GM23338 (cell line): ENCODE measurements around the gene AKAP1. TPM values are rescaled to one million over a fixed set of nuclear protein-coding genes. Genes with fewer than 3 reads are reported as not detected.

Experiments
- ATAC-seq: fragments of 200-7000 bp; cut with Tn5 transposase; 3 replicates; pipeline ENCODE4 v1.9.1; 2020
- DNase-seq: peaks from one replicate; pipeline ENCODE4 v3.0.0-alpha.2; 2015; ENCODE audit warnings: low spot score
- H2AFZ ChIP-seq: fragments of 200-600 bp; sonication (generic); 2 replicates; pipeline ENCODE4 v1.8.0; 2016; ENCODE audit warnings: antibody characterized with exemption, mild to moderate bottlenecking, moderate library complexity
- H3F3A ChIP-seq: fragments of 200-600 bp; sonication (generic); replicated peaks from 2 replicates; pipeline ENCODE4 v1.8.0; 2017; ENCODE audit warnings: antibody characterized with exemption, mixed run types, low read depth
- H3K27ac ChIP-seq: fragments of 200-600 bp; sonication (generic); 2 replicates; pipeline ENCODE4 v1.6.1; 2016; ENCODE audit warnings: low read depth
- H3K27me3 ChIP-seq: fragments of 200-600 bp; sonication (generic); 2 replicates; pipeline ENCODE4 v1.8.0; 2016; ENCODE audit warnings: mild to moderate bottlenecking, mixed run types, moderate library complexity; ENCODE audit not compliant: insufficient read depth
- H3K36me3 ChIP-seq: fragments of 200-600 bp; sonication (generic); 2 replicates; pipeline ENCODE4 v1.8.0; 2016; ENCODE audit warnings: mild to moderate bottlenecking; ENCODE audit not compliant: insufficient read depth
- H3K4me1 ChIP-seq: fragments of 200-600 bp; sonication (generic); 2 replicates; pipeline ENCODE4 v1.8.0; 2016; ENCODE audit warnings: mild to moderate bottlenecking, moderate library complexity; ENCODE audit not compliant: insufficient read depth
- H3K4me2 ChIP-seq: fragments of 200-600 bp; sonication (generic); 2 replicates; pipeline ENCODE4 v1.7.1; 2017; ENCODE audit warnings: mixed run types
- H3K4me3 ChIP-seq: fragments of 200-600 bp; sonication (generic); 2 replicates; pipeline ENCODE4 v1.6.1; 2016; ENCODE audit warnings: mixed run types
- H3K79me2 ChIP-seq: fragments of 200-600 bp; sonication (generic); replicated peaks from 2 replicates; pipeline ENCODE4 v1.8.0; 2017; ENCODE audit warnings: mild to moderate bottlenecking; ENCODE audit not compliant: insufficient read depth
- H3K9me2 ChIP-seq: fragments of 200-600 bp; sonication (generic); 2 replicates; pipeline ENCODE4 v1.8.0; 2017; ENCODE audit not compliant: insufficient read depth
- H4K20me1 ChIP-seq: fragments of 200-600 bp; sonication (generic); replicated peaks from 2 replicates; pipeline ENCODE4 v1.8.0; 2017; ENCODE audit warnings: mild to moderate bottlenecking; ENCODE audit not compliant: insufficient read depth
- H3K27ac Mint-ChIP-seq: 2 replicates; pipeline ENCODE4 v1.8.0; 2020; ENCODE audit warnings: inconsistent platforms, mild to moderate bottlenecking, moderate library complexity, mixed read lengths
- H3K27me3 Mint-ChIP-seq: 3 replicates; pipeline ENCODE4 v1.8.0; 2022; ENCODE audit warnings: low read depth, mild to moderate bottlenecking, moderate library complexity, mixed read lengths, inconsistent platforms; ENCODE audit not compliant: insufficient read depth, poor library complexity
- H3K36me3 Mint-ChIP-seq: 3 replicates; pipeline ENCODE4 v1.8.0; 2021; ENCODE audit warnings: low read depth, mild to moderate bottlenecking, inconsistent platforms, moderate library complexity, mixed read lengths
- H3K4me1 Mint-ChIP-seq: 3 replicates; pipeline ENCODE4 v1.8.0; 2020; ENCODE audit warnings: mild to moderate bottlenecking, inconsistent platforms, mixed read lengths
- H3K4me3 Mint-ChIP-seq: 3 replicates; pipeline ENCODE4 v1.8.0; 2021; ENCODE audit warnings: moderate library complexity, mild to moderate bottlenecking, inconsistent platforms, mixed read lengths
- H3K9me3 Mint-ChIP-seq: 3 replicates; pipeline ENCODE4 v1.8.0; 2020; ENCODE audit warnings: moderate library complexity, mild to moderate bottlenecking, inconsistent platforms, mixed read lengths
- CREB1 ChIP-seq: fragments of 250-450 bp; sonication (Bioruptor Pico); IDR thresholded peaks from 2 replicates; pipeline ENCODE4 v1.5.0; 2020; ENCODE audit warnings: low read depth, mild to moderate bottlenecking, moderate library complexity
- CTCF ChIP-seq, 2 experiments: fragments of 200-600 bp in 1 of 2; sonication (generic) in 1 of 2; conservative IDR thresholded peaks; 2 replicates each; pipeline versions ENCODE4 v1.5.1 to v1.6.1; 2016 to 2017; ENCODE audit warnings: antibody characterized with exemption in 2 of 2, low read depth in 2 of 2, mild to moderate bottlenecking in 2 of 2, moderate library complexity in 1 of 2
- EZH2 ChIP-seq: fragments of 200-600 bp; sonication (generic); IDR thresholded peaks from one replicate; pipeline ENCODE4 v1.8.0; 2017; ENCODE audit warnings: antibody characterized with exemption, mild to moderate bottlenecking, low read depth; ENCODE audit not compliant: unreplicated experiment
- NANOG ChIP-seq: IDR thresholded peaks from 2 replicates; pipeline ENCODE4 v1.6.1; 2016; ENCODE audit warnings: antibody characterized with exemption, borderline replicate concordance
- REST ChIP-seq: IDR thresholded peaks from one replicate; pipeline ENCODE4 v1.6.1; 2018; ENCODE audit warnings: antibody characterized with exemption; ENCODE audit not compliant: unreplicated experiment
- STAT1 ChIP-seq: IDR thresholded peaks from one replicate; pipeline ENCODE4 v1.6.1; 2016; ENCODE audit warnings: antibody characterized with exemption; ENCODE audit not compliant: unreplicated experiment
- ZNF114 ChIP-seq: fragments of 250-450 bp; sonication (Bioruptor Pico); IDR thresholded peaks from 2 replicates; pipeline ENCODE4 v1.5.0; 2020; ENCODE audit warnings: mild to moderate bottlenecking, moderate library complexity
- ZNF331 ChIP-seq: fragments of 250-450 bp; sonication (Bioruptor Pico); IDR thresholded peaks from 2 replicates; pipeline ENCODE4 v1.5.0; 2020; ENCODE audit warnings: low read depth, mild to moderate bottlenecking, moderate library complexity
- ZNF462 ChIP-seq: fragments of 250-450 bp; sonication (Bioruptor Pico); IDR thresholded peaks from 2 replicates; pipeline ENCODE4 v1.5.0; 2020; ENCODE audit warnings: mild to moderate bottlenecking, moderate library complexity
- polyA plus RNA-seq: library from polyadenylated mRNA; unstranded; fragments of >200 nt; fragmentation: Nextera tagmentation; extraction: Ambion mirVana; gene quantifications from 2 replicates; pipeline ENCODE4 v1.2.1, GENCODE V29; 2016
- total RNA-seq: library from RNA; depleted of rRNA; stranded (reverse); fragments of >200 nt; shearing (Covaris generic); gene quantifications from 2 replicates; pipeline ENCODE4 v1.2.3, GENCODE V29; 2014

Gene AKAP1
- total and polyA plus RNA-seq, 2 experiments from 2014 or later = 19.6 to 45.9 TPM

GRCh38 chr17:57135789-57136291 lies 50.8 kb downstream of the AKAP1 start (continued):
- TF ChIP-seq ZNF462 (CRISPR knock-in tag) (no peak), EZH2 (no peak), ZNF331 (no peak), REST (no peak)

GRCh38 chr17:57136355-57136754 lies 51.3 kb downstream of the AKAP1 start:
- Histone ChIP-seq H3K4me2 (no peak overlapping the region), H4K20me1 (no peaks in the 10 kb centered on the region), H3K9me2 (no peaks in the 10 kb centered on the region), H3K36me3 (no peaks in the 10 kb centered on the region), H3K79me2 (no peaks in the 10 kb centered on the region), H3F3A (peaks cover 8% of the 10 kb centered on the region; the same call in 1 of the 2 replicates), H3K27me3 (no peaks in the 10 kb centered on the region), H3K4me1 (peaks cover 27% of the 10 kb centered on the region), H2AFZ (peak overlapping the region; percentile 95), H3K4me3 (no peak overlapping the region), H3K27ac (no peak overlapping the region)
- peaks cover 35% of the 10 kb centered on the region for H3K4me1 Mint-ChIP-seq
- ATAC-seq (peak; percentile 71), DNase-seq (peak; percentile 56)
- no peak overlapping the region for H3K4me3 Mint-ChIP-seq
- no peak overlapping the region for H3K27ac Mint-ChIP-seq
- H3K36me3 Mint-ChIP-seq = peaks cover 3% of the 10 kb centered on the region; the same call in 2 of the 3 replicates
- H3K9me3 Mint-ChIP-seq = peaks cover 3% of the 10 kb centered on the region; the same call in 1 of the 3 replicates
- peaks cover 8% of the 10 kb centered on the region for H3K27me3 Mint-ChIP-seq
- no peak for TF ChIP-seq EZH2
- TF ChIP-seq CTCF (conservative IDR thresholded peaks at IDR 0.05; ENCODE audit: low read depth in 2 of 2) = no peak
- TF ChIP-seq ZNF114 = no peak
- TF ChIP-seq NANOG = no peak
- TF ChIP-seq STAT1 = no peak
- TF ChIP-seq CREB1 (CRISPR knock-in tag) = no peak
- TF ChIP-seq ZNF331 = no peak
- no peak for TF ChIP-seq REST
